GM12892 (cell line): ENCODE data around the gene PTPRR.

ENCODE experiments used
- POLR2A ChIP-seq: IDR thresholded peaks from 2 replicates; pipeline ENCODE4 v1.6.1; 2011; ENCODE audit warnings: low read depth, low read length, control low read depth
- POLR2AphosphoS5 ChIP-seq: IDR thresholded peaks from 2 replicates; pipeline ENCODE4 v1.6.1; 2011; ENCODE audit warnings: low read depth, low read length, control low read depth
- TAF1 ChIP-seq: IDR thresholded peaks from 2 replicates; pipeline ENCODE4 v1.6.1; 2011; ENCODE audit warnings: low read depth, mild to moderate bottlenecking, control low read depth, low read length, borderline replicate concordance

GRCh38 chr12:70752327-70752726 lies 168.2 kb downstream of the PTPRR start:
- TF ChIP-seq POLR2AphosphoS5 (no peak), POLR2A (no peak), TAF1 (no peak)
